GM18951 (cell line): Measurements from ENCODE around the gene SH2D5.
"Not testable (repeated sequence)": the region's sequence is repeated elsewhere in the genome, so short reads cannot be mapped to it uniquely, and the experiment has no call there.

ENCODE experiments used
- POLR2A ChIP-seq: IDR thresholded peaks from 4 replicates; pipeline ENCODE4 v1.6.1; 2011; ENCODE audit warnings: mild to moderate bottlenecking; ENCODE audit not compliant: insufficient read length, insufficient read depth; ENCODE audit errors: extremely low read depth
- in situ Hi-C: fragments of 300-500 bp; cut with MboI; formaldehyde crosslinking; loops from one replicate; pipeline ENCODE4 v1.12.0; 2022; ENCODE audit warnings: low sequenced_read_pairs, mixed read lengths, inconsistent platforms; ENCODE audit not compliant: unreplicated experiment

The SH2D5 gene

GRCh38 chr1:20685099-20685662, 47.3 kb downstream of the SH2D5 start:
- TF ChIP-seq POLR2A = no peak
- in situ Hi-C loops = no loop called here

DNA sequence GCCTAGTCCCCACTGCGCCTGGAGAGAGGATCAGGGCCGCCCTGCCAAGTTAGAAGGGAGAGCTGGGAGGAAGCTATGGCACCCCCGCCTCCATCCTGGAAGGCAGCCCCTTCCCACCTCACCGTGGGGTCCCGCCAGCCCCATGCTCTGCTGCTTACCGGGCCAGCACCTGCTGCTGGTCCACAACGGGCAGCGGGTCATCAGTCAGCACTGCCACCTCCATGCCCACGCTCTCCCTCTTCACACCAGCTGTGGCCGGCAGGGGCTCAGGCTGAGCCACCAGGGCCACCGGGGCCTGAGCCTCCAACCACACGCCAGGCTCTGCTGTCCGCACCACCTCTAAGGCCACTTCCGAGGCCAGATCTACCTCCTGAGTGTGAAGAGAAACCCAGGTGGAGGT, 47.9 kb downstream of the SH2D5 start:
- no peak for TF ChIP-seq POLR2A
- in situ Hi-C loops = no loop called here

- no peak for TF ChIP-seq POLR2A
- in situ Hi-C loops = no loop called here
Observed at GRCh38 chr1:20684050-20684620, 48.4 kb downstream of the SH2D5 start.

- in situ Hi-C loops = no loop called here
- no peak for TF ChIP-seq POLR2A
Observed at GRCh38 chr1:20683614-20684013, 48.9 kb downstream of the SH2D5 start.

DNA sequence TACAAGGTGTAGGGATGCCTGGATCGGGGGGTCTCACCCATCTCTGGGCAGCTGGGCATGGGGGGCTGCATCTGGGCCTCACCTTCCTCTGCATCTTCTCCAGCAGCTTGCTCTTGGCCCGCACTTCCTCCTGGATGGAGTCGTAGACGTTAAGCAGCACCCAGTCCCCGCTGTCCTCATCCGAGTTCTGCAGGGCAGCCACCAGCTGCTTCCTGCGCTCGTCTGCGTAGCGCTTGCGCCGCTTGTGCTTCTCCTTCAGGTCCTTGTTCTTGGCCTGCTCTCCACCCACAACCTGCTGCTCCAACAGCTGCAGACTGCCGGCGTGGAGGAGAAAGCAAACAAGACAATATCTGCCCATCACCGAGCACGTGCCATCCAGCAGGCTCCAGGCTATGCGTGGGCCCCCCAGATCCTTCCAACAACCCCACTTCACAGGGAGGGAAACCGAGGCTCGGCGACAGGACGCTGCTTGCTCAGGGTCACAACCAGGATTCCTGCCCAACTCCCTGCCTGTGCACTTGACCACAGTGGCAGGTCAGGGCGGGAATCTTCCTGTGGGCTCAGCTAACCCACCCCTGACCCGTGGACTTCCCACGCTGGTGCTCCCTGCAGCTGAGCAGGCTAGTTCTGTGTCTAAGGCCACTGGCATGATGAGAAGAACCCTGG, 49.8 kb downstream of the SH2D5 start:
- no peak for TF ChIP-seq POLR2A
- in situ Hi-C loops = no loop called here

GRCh38 chr1:20681999-20682398, 50.5 kb downstream of the SH2D5 start:
- TF ChIP-seq POLR2A = no peak
- in situ Hi-C loops = no loop called here

GRCh38 chr1:20680269-20680668, 52.2 kb downstream of the SH2D5 start:
- in situ Hi-C loops = no loop called here
- no peak for TF ChIP-seq POLR2A

- in situ Hi-C loops = no loop called here
- no peak for TF ChIP-seq POLR2A
Observed at GRCh38 chr1:20678599-20678998, 53.9 kb downstream of the SH2D5 start.

- in situ Hi-C loops = not testable (repeated sequence)
Observed at GRCh38 chr1:20673626-20674025, 58.9 kb downstream of the SH2D5 start.

DNA sequence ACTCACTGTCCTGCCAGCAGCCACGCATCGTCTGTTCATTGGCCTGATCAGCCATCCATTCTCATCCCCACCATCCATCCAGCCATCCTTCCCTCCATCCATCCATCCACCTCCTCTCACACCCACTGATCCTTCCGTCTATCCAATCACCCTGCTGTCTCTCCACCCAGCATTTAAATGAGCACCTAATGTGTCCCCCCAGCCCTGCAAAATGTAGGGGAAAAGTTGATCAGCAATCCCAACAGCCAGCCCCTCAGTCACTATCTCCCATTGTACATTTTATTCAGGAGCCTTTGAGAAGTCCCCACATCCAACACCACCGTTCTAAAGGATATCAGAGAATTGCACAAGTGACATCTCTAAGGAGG, 60.3 kb downstream of the SH2D5 start:
- in situ Hi-C loops = no loop called here
- TF ChIP-seq POLR2A = no peak

GRCh38 chr1:20670936-20671335, 61.6 kb downstream of the SH2D5 start:
- no peak for TF ChIP-seq POLR2A
- in situ Hi-C loops = no loop called here
